Activated T-cell treated with anti-CD3 and anti-CD28 coated beads, Interleukin-2, amount 50 U/mL, for 72 hours (primary cell): ENCODE measurements around the gene PTGDR. TPM values are rescaled to one million over a fixed set of nuclear protein-coding genes. Genes with fewer than 3 reads are reported as not detected.

Experiments
- ATAC-seq, 2 donors: fragments of 150-1000 bp; cut with Tn5 transposase; replicated peaks in 1 of 2; 2 replicates each; pipeline ENCODE4 v1.10.0; 2021; ENCODE audit warnings: moderate library complexity in 2 of 2, mild to moderate bottlenecking in 1 of 2
- DNase-seq, 2 donors: peaks; one replicate each; pipeline ENCODE4 v3.0.0; 2021 to 2022; ENCODE audit warnings: mixed read lengths in 1 of 2
- H3K27ac Mint-ChIP-seq: one replicate; pipeline ENCODE4 v1.8.0; 2022; ENCODE audit warnings: mild to moderate bottlenecking, moderate library complexity, mixed read lengths
- H3K27me3 Mint-ChIP-seq: one replicate; pipeline ENCODE4 v1.8.0; 2022; ENCODE audit warnings: low read depth, mixed read lengths
- H3K36me3 Mint-ChIP-seq, 2 donors: one replicate each; pipeline ENCODE4 v1.8.0; 2022; ENCODE audit warnings: mixed read lengths in 2 of 2, mild to moderate bottlenecking in 1 of 2; ENCODE audit not compliant: insufficient read depth in 2 of 2
- H3K4me1 Mint-ChIP-seq: one replicate; pipeline ENCODE4 v1.8.0; 2022; ENCODE audit warnings: low read depth, mixed read lengths
- H3K4me3 Mint-ChIP-seq, 2 donors: one replicate each; pipeline ENCODE4 v1.8.0; 2022; ENCODE audit warnings: mild to moderate bottlenecking in 2 of 2, mixed read lengths in 2 of 2, moderate library complexity in 2 of 2
- H3K9me3 Mint-ChIP-seq, 2 donors: one replicate each; pipeline ENCODE4 v1.8.0; 2022; ENCODE audit warnings: mixed read lengths in 2 of 2
- total RNA-seq, 2 donors: library from RNA; stranded (reverse); gene quantifications; one replicate each; pipeline ENCODE4 v1.2.3, GENCODE V29; 2022

Gene PTGDR
- total RNA-seq, 2 donors from 2014 or later, result 0.19 to 0.60 TPM

DNA sequence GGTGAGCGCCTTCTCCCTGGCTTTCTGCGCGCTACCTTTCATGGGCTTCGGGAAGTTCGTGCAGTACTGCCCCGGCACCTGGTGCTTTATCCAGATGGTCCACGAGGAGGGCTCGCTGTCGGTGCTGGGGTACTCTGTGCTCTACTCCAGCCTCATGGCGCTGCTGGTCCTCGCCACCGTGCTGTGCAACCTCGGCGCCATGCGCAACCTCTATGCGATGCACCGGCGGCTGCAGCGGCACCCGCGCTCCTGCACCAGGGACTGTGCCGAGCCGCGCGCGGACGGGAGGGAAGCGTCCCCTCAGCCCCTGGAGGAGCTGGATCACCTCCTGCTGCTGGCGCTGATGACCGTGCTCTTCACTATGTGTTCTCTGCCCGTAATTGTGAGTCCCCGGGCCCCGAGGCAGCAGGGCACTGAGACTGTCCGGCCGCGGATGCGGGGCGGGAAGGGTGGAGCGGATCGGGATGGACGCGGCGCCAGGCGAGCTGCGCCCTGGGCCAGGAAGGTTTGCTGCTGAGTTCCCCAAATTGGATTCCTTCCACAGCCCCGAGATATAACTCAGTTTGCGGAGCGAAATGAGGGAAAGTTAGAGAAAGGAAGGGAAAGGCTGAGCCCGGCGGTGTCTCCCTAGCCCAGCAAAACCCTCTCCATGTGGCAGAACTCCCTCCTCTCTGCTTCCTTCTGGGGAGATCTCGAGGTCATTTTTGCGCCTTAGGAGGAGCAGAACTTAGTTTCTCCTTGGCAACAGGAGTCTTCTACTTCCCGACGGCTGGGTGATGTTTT lies 972 bp downstream of the PTGDR start:
- DNase-seq, result peak in 1 of 2 donors; percentile 26
- Mint-ChIP-seq H3K4me1 (peaks cover 38% of the 10 kb centered on the region), H3K36me3 (peaks cover 0 to 1% of the 10 kb centered on the region in 2 donors), H3K27me3 (peaks cover 49% of the 10 kb centered on the region), H3K27ac (peak overlapping the region; percentile 29), H3K9me3 (no peaks in the 10 kb centered on the region), H3K4me3 (peak overlapping the region; percentile 91 to 94)
- ATAC-seq, result peak; percentile 67 to 71

DNA sequence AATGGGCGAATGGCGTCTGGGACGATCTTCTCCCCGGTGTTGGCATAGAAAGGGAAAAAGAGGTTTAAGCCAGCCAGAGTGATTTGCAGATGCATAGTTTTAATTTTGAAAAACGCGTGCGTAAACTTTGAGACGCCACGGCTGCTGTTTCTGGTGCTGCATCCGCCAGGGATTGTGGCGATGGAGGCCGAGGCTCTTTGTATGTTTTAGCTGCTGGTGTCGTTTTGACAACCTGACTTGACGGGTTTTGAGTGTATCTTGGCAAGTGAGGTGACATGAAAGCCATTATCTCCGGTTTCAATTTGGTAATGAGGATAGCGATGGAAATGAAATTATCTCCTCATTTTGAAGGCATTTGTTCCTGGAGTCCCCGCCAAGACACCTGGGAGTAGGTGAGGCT lies 1.6 kb downstream of the PTGDR start:
- DNase-seq (no peak), ATAC-seq (no peak)
- Mint-ChIP-seq H3K4me3 (peak overlapping the region; percentile 91 to 94), H3K27ac (no peak overlapping the region), H3K36me3 (peaks cover 0 to 1% of the 10 kb centered on the region in 2 donors), H3K27me3 (peaks cover 49% of the 10 kb centered on the region), H3K4me1 (peaks cover 38% of the 10 kb centered on the region), H3K9me3 (no peaks in the 10 kb centered on the region)

DNA sequence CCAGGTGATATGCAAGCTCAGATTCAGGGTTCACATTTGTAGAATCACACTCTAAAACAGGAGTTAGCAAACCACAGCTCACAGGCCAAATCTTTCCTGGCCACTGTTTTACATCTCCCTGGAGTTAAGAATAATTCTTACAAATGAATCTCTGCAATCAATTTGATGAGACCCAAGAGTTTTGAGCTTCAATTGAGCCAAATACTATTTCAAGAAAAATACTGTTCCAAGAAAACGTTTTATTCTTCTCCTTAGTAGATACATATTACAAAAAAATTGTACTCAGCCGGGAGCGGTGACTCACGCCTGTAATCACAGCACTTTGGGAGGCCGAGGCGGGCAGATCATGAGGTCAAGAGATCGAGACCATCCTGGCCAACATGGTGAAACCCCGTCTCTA lies 2.5 kb downstream of the PTGDR start:
- Mint-ChIP-seq H3K9me3 (no peaks in the 10 kb centered on the region), H3K4me3 (peak overlapping the region in 1 of 2 donors; percentile 11), H3K4me1 (peaks cover 37% of the 10 kb centered on the region)

DNA sequence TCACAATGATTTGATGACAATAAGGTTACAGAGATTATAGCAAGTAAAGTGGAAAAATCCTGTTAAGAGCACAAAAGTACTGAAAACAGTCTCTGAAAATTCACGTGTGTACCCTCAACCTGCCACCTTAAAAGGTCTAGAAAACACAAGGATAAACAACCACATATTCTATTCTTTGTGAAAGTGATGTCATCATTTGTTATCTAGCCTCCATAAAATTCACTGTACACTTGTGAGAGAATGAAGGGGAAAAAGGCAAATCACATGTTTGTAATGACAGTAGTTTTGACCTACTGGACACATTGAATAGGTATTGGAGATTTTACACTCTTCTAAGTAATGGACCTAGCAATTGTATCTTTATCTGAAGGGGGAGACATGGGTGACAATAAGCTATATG lies 4.0 kb downstream of the PTGDR start:
- ATAC-seq (no peak), DNase-seq (no peak)
- peaks cover 30% of the 10 kb centered on the region for H3K4me1 Mint-ChIP-seq
- peak overlapping the region in 1 of 2 donors; percentile 50 for H3K4me3 Mint-ChIP-seq
- no peak overlapping the region for H3K27ac Mint-ChIP-seq
- H3K36me3 Mint-ChIP-seq, result peaks cover 0 to 1% of the 10 kb centered on the region in 2 donors
- H3K27me3 Mint-ChIP-seq, result peaks cover 43% of the 10 kb centered on the region
- H3K9me3 Mint-ChIP-seq, result no peaks in the 10 kb centered on the region

More for the DNA sequence above, 2.5 kb downstream of the PTGDR start:
- H3K36me3 Mint-ChIP-seq, result peaks cover 0 to 1% of the 10 kb centered on the region in 2 donors
- DNase-seq, result no peak
- H3K27me3 Mint-ChIP-seq, result peaks cover 49% of the 10 kb centered on the region
- ATAC-seq, result no peak
- H3K27ac Mint-ChIP-seq, result no peak overlapping the region

DNA sequence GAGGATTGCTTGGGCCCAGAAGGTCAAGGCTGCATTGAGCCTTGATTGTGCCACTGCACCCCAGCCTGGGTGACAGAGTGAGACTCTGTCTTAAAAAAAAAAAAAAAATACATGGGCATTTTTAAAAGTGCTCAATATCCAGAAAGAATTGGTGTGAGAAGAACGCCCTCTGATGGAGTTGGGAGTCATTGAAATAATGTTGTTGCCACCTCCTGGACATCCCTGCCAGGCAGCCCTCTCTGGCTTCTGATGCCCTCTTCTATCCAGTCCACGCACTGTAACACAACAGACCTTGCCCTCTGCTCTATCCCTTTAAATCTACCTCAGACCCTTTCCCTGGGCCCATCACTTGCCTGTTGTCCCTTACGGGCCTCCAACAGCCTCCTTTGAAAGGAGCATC lies 4.9 kb downstream of the PTGDR start:
- H3K27ac Mint-ChIP-seq, result no peak overlapping the region
- peak; percentile 22 to 27 for DNase-seq
- no peak overlapping the region for H3K4me3 Mint-ChIP-seq
- H3K36me3 Mint-ChIP-seq, result peaks cover 0 to 1% of the 10 kb centered on the region in 2 donors
- peak; percentile 35 to 48 for ATAC-seq
- H3K9me3 Mint-ChIP-seq, result no peaks in the 10 kb centered on the region
- H3K4me1 Mint-ChIP-seq, result peaks cover 25% of the 10 kb centered on the region
- H3K27me3 Mint-ChIP-seq, result peaks cover 34% of the 10 kb centered on the region

DNA sequence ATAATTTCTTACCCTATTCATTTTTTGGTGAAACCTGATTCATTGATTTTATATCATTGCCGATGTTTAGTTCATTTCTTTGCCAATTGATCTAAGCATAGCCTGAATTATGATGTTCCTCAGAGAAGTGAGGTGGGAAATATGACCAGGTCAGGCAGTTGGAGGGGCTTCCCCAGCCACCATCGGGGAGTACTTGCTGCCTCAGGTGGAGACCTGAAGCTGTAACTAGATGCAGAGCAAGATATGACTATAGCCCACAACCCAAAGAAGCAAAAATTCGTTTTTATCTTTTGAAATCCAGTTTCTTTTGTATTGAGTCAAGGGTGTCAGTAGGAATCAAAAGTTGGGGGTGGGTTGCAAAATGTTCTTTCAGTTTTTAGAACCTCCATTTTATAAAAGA lies 7.9 kb downstream of the PTGDR start:
- H3K4me3 Mint-ChIP-seq, result no peak overlapping the region

DNA sequence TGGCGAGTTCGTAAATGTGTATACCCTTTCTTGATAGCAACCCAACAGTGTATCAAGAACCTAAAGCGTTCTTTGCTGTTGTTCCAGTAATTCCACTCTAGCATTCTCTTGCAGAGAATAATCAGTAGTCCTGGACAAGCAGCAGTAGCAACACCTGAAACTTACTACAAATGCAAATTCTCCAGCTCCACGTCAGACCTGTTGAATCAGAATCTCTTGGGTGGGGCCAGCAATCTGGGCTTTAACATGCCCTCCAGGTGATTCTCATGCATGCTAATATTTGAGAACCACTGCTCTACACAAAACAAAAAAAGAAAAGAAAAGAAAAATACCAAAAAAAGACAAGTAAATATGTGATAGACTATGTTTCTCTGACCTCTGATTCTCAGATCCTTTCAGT lies 10.1 kb downstream of the PTGDR start:
- peaks cover 0 to 1% of the 10 kb centered on the region in 2 donors for H3K9me3 Mint-ChIP-seq
- H3K27me3 Mint-ChIP-seq, result no peaks in the 10 kb centered on the region
- H3K36me3 Mint-ChIP-seq, result no peaks in the 10 kb centered on the region
- ATAC-seq (no peak), DNase-seq (no peak)
- H3K4me1 Mint-ChIP-seq, result peaks cover 8% of the 10 kb centered on the region
- no peak overlapping the region for H3K4me3 Mint-ChIP-seq
- H3K27ac Mint-ChIP-seq, result no peak overlapping the region

More for the DNA sequence above, 7.9 kb downstream of the PTGDR start:
- ATAC-seq (peak; percentile 54 to 67), DNase-seq (peak in 1 of 2 donors; percentile 5)
- no peak overlapping the region for H3K27ac Mint-ChIP-seq
- peaks cover 4% of the 10 kb centered on the region for H3K27me3 Mint-ChIP-seq
- peaks cover 8% of the 10 kb centered on the region for H3K4me1 Mint-ChIP-seq
- no peaks in the 10 kb centered on the region for H3K36me3 Mint-ChIP-seq
- H3K9me3 Mint-ChIP-seq, result peaks cover 0 to 1% of the 10 kb centered on the region in 2 donors

DNA sequence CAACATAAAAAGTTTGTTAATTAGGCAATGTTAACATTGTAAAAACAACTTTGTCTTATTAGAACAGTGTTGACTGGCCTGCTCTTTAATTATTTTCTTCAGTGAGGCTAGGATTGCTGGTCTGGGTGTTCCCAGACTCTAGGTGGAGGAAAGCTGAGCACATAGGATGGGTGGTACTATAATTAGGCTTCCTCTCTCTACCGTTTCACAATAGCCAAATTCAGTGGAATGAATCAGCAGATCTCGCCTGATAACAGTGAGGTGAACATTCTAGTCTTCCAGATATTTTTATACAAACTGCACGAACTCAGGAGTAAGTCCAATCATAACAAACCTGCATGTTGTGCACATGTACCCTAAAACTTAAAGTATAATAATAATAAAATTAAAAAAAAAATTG lies 11.9 kb downstream of the PTGDR start:
- H3K27ac Mint-ChIP-seq, result no peak overlapping the region
- peaks cover 8% of the 10 kb centered on the region for H3K4me1 Mint-ChIP-seq
- DNase-seq (no peak), ATAC-seq (no peak)
- H3K9me3 Mint-ChIP-seq, result peaks cover 0 to 1% of the 10 kb centered on the region in 2 donors
- no peaks in the 10 kb centered on the region for H3K36me3 Mint-ChIP-seq
- no peak overlapping the region for H3K4me3 Mint-ChIP-seq
- H3K27me3 Mint-ChIP-seq, result no peaks in the 10 kb centered on the region

DNA sequence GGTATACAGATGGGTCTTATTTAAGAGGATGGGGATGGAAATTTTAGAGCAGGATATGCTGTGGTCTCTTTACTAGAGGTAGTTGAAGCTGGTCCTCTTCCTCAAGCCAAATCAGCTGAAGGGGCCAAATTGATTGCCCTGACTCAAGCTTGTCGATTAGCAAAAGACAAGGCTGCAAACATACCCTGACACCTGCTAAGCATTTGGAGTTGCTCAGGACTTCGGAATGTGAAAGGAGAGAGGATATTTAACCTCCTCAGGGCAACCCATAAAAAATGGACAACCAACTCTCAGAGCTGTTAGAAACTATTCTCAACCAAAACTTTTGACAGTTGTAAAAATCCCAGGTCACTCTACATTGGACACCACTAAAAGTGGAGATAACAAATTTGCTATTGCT lies 15.6 kb downstream of the PTGDR start:
- H3K9me3 Mint-ChIP-seq, result peaks cover 0 to 1% of the 10 kb centered on the region in 2 donors
- peaks cover 22% of the 10 kb centered on the region for H3K4me1 Mint-ChIP-seq
- ATAC-seq (no peak), DNase-seq (no peak)
- no peak overlapping the region for H3K27ac Mint-ChIP-seq
- no peaks in the 10 kb centered on the region for H3K27me3 Mint-ChIP-seq
- no peaks in the 10 kb centered on the region for H3K36me3 Mint-ChIP-seq
- H3K4me3 Mint-ChIP-seq, result no peak overlapping the region

DNA sequence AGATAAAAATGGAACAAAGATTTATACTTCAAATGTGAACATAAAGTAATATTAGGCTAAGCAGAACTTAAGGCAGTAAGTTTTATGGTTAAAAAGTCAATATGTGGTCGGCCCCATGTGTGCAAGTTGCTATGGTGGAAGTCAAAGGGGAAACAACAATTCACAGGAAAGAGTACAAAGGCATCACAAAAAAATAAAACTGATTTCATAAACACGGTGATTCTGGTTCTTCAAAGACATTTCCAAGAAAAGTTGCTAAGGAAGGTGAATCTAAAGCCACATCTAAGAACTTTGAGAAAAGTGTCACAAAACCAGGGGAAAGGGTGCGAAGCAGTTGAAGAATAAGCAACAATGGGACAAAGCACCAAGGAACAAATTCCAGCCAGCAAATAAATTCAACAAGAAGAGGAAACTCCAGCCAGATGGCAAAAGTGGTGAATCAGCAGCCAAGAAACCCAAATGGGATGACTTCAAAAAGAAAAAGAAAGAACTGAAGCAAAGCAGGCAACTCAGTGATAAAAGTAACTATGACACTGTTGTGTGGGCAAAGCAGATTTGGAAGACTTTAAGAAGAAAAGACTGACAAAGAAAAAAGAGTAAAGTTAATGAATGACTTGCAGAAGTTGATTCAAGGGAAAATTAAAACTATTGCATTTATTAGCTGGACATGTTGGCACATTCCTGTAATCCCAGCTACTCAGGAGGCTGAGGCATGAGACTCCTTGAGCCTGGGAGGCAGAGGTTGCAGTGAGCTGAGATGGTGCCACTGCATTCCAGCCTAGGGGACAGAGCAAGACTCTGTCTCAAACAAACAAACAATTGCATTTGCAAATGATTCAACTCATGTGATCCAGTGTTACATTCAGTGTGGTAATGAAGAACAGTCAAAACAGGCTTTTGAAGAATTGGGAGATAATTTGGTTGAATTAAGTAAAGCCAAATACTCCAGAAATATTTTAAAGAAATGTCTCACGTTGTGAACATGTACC lies 19.5 kb downstream of the PTGDR start:
- H3K4me3 Mint-ChIP-seq, result peak overlapping the region; percentile 33 to 61
- peak overlapping the region; percentile 28 for H3K27ac Mint-ChIP-seq
- ATAC-seq (peak; percentile 39), DNase-seq (no peak)
- peaks cover 2 to 3% of the 10 kb centered on the region in 2 donors for H3K9me3 Mint-ChIP-seq
- H3K4me1 Mint-ChIP-seq, result peaks cover 31% of the 10 kb centered on the region
- H3K27me3 Mint-ChIP-seq, result peaks cover 8% of the 10 kb centered on the region
- no peaks in the 10 kb centered on the region for H3K36me3 Mint-ChIP-seq

DNA sequence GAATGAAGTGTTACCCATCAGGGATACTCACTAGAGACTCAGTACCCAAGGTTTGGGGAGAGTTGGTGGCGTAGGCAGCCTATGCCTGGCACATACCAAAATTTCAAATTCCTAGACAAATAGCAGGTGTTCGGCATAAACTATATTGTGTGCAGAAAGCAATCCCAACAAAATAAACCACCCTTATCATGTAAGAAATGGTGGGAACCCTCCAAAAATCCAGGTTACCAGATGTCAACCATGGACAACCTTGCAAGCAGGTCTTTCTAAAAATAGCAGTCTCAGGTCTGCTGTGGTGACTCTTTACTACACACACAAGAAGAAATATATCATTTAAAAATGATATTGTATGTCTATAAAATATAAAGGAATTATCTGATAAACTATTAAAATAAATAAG lies 28.9 kb downstream of the PTGDR start:
- no peak for ATAC-seq
- H3K27ac Mint-ChIP-seq, result no peak overlapping the region
- no peak for DNase-seq
- no peak overlapping the region for H3K4me3 Mint-ChIP-seq
- H3K27me3 Mint-ChIP-seq, result no peaks in the 10 kb centered on the region
- no peaks in the 10 kb centered on the region for H3K4me1 Mint-ChIP-seq
- no peaks in the 10 kb centered on the region for H3K9me3 Mint-ChIP-seq
- H3K36me3 Mint-ChIP-seq, result no peaks in the 10 kb centered on the region

DNA sequence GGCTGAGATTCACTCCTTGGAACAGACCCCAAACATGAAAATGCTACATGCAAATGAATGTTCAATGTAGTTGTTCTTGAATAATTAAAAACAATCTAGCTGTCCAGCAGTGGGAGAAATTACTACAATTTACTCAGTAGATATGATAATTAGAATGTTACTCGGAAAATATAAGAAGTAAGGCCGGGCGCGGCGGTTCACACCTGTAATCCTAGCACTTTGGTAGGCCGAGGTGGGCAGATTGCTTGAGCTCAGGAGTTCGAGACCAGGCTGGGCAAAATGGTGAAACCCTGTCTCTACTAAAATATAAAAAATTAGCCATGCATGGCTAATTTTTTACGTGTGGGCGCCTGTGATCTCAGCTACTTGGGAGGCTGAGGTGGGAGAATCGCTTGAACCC lies 31.3 kb downstream of the PTGDR start:
- Mint-ChIP-seq H3K27ac (no peak overlapping the region), H3K9me3 (no peaks in the 10 kb centered on the region), H3K4me1 (no peaks in the 10 kb centered on the region), H3K27me3 (no peaks in the 10 kb centered on the region), H3K4me3 (no peak overlapping the region), H3K36me3 (no peaks in the 10 kb centered on the region)
- DNase-seq, result no peak
- no peak for ATAC-seq

DNA sequence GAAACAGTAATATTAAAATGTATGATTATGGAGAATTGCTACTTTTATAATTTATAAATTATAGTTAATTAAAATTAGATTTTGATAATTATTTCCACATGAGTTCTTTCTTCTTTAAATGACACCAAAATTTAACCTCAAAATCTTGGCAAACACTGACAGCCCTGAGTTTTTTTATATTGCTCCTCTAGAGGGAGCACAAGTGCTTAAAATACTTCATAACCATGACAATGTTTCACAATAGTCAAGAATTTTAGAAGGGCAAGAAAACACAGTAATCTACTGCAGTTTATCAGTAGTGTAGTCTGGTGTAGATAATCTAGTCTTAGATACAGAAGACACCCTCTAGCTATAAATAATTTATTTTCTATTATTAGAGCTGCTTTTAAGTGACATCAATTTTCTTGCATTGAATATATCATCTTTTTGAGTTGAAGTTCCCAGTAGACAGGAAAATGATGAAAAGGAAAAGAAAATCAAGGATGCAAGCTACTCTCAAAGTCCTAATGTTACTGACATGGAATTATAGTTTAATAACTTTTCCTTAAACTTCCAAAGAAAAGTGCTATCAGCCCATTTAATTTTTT lies 32.3 kb downstream of the PTGDR start:
- Mint-ChIP-seq H3K4me1 (no peaks in the 10 kb centered on the region), H3K27ac (no peak overlapping the region), H3K9me3 (no peaks in the 10 kb centered on the region), H3K4me3 (no peak overlapping the region), H3K36me3 (no peaks in the 10 kb centered on the region), H3K27me3 (no peaks in the 10 kb centered on the region)
- ATAC-seq, result peak; percentile 44 to 58
- no peak for DNase-seq
